ENCODE results near the gene UBE2R2. TPM values are rescaled to one million over a fixed set of nuclear protein-coding genes. Genes with fewer than 3 reads are reported as not detected.

The UBE2R2 gene
- polyA plus RNA-seq, 1 donor from 2014 or later = 45.0 TPM

DNA sequence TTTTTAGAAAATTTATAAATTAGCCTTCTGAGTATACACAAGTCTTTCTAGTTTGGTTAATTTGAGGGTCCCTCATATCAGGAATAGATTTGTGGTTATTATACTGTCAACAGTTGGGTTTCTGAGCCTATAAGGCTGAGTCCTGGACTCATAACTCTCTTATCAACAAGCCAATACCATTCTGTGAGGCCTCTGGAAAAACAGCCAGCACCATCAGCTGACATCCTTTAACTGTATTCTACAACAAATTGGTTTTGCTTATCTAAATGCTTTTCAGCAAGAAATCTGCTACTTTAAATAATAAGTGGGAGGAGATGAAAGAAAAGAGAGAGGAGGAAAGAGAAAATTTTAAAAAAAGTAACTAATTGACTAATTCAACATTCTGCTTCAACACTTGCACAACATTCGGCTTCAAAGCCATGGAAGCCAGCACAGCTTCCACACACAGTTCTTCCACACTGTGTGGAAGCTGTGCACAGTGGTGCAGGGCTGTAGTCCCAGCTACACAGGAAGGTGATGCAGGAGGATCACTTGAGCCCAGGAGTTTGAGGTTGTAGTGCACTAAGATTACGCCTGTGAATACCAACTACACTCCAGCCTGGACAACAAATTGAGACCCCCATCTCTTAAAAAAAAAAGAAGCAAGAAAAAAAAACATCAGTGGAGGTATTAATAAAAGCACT is 147.3 kb downstream of the UBE2R2 start:
- H3K27me3 ChIP-seq (ENCODE audit: insufficient read depth, low read depth, low read length) = no peaks in the 10 kb centered on the region
- H3F3A ChIP-seq (ENCODE audit: insufficient read depth, low read length, poor library complexity, severe bottlenecking) = no peaks in the 10 kb centered on the region
- H3K9me3 ChIP-seq (ENCODE audit: low read length) = no peaks in the 10 kb centered on the region
- H3K4me2 ChIP-seq (ENCODE audit: low read length) = no peak overlapping the region
- H2AFZ ChIP-seq (ENCODE audit: low read depth, low read length) = no peak overlapping the region
- no peaks in the 10 kb centered on the region for H3K79me2 ChIP-seq (replicated peaks; ENCODE audit: insufficient read depth, low read length)
- no peak overlapping the region for H3K9ac ChIP-seq (ENCODE audit: low read length)
- H3K27ac ChIP-seq (ENCODE audit: low read length) = no peak overlapping the region
- TF ChIP-seq MXI1 (conservative IDR thresholded peaks at IDR 0.05; ENCODE audit: poor library complexity, severe bottlenecking) (no peak), EZH2 (IDR thresholded peaks at IDR 0.05; ENCODE audit: borderline replicate concordance, insufficient read depth, low read length, poor library complexity, severe bottlenecking) (no peak), RAD21 (conservative IDR thresholded peaks at IDR 0.05) (no peak), POLR2AphosphoS5 (IDR thresholded peaks at IDR 0.05) (no peak), EP300 (conservative IDR thresholded peaks at IDR 0.05; ENCODE audit: poor library complexity, severe bottlenecking) (no peak), SMC3 (conservative IDR thresholded peaks at IDR 0.05; ENCODE audit: poor library complexity) (no peak), TAF1 (IDR thresholded peaks at IDR 0.05; ENCODE audit: low read depth) (no peak)
- TF ChIP-seq, protein P1, sequence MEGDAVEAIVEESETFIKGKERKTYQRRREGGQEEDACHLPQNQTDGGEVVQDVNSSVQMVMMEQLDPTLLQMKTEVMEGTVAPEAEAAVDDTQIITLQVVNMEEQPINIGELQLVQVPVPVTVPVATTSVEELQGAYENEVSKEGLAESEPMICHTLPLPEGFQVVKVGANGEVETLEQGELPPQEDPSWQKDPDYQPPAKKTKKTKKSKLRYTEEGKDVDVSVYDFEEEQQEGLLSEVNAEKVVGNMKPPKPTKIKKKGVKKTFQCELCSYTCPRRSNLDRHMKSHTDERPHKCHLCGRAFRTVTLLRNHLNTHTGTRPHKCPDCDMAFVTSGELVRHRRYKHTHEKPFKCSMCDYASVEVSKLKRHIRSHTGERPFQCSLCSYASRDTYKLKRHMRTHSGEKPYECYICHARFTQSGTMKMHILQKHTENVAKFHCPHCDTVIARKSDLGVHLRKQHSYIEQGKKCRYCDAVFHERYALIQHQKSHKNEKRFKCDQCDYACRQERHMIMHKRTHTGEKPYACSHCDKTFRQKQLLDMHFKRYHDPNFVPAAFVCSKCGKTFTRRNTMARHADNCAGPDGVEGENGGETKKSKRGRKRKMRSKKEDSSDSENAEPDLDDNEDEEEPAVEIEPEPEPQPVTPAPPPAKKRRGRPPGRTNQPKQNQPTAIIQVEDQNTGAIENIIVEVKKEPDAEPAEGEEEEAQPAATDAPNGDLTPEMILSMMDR (IDR thresholded peaks at IDR 0.05; ENCODE audit: poor library complexity, severe bottlenecking) = no peak
- TF ChIP-seq, protein P2, sequence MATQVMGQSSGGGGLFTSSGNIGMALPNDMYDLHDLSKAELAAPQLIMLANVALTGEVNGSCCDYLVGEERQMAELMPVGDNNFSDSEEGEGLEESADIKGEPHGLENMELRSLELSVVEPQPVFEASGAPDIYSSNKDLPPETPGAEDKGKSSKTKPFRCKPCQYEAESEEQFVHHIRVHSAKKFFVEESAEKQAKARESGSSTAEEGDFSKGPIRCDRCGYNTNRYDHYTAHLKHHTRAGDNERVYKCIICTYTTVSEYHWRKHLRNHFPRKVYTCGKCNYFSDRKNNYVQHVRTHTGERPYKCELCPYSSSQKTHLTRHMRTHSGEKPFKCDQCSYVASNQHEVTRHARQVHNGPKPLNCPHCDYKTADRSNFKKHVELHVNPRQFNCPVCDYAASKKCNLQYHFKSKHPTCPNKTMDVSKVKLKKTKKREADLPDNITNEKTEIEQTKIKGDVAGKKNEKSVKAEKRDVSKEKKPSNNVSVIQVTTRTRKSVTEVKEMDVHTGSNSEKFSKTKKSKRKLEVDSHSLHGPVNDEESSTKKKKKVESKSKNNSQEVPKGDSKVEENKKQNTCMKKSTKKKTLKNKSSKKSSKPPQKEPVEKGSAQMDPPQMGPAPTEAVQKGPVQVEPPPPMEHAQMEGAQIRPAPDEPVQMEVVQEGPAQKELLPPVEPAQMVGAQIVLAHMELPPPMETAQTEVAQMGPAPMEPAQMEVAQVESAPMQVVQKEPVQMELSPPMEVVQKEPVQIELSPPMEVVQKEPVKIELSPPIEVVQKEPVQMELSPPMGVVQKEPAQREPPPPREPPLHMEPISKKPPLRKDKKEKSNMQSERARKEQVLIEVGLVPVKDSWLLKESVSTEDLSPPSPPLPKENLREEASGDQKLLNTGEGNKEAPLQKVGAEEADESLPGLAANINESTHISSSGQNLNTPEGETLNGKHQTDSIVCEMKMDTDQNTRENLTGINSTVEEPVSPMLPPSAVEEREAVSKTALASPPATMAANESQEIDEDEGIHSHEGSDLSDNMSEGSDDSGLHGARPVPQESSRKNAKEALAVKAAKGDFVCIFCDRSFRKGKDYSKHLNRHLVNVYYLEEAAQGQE (IDR thresholded peaks at IDR 0.05; ENCODE audit: borderline replicate concordance) = no peak
- no peaks in the 10 kb centered on the region for H4K20me1 ChIP-seq (ENCODE audit: insufficient read depth)
- no peaks in the 10 kb centered on the region for H3K9me2 ChIP-seq (ENCODE audit: insufficient read depth, low read length)
- H3K4me3 ChIP-seq (ENCODE audit: low read length) = no peak overlapping the region
- no peaks in the 10 kb centered on the region for H3K36me3 ChIP-seq (ENCODE audit: insufficient read depth, low read length)

Small RNA genes lying within 50 kb of the gene (small RNA-seq; reads per million reads assigned to genes)
- gene RF00019 = 0 to 1.2 (median 0) reads per million in 3 experiments
- gene RNU4ATAC11P = 0 to 0.16 (median 0.03) reads per million in 3 experiments
- gene SNORD121A = 74.0 to 148 (median 96.5) reads per million in 3 experiments
- gene SNORD121B = 0 reads per million in 3 experiments

Other genes with a start within 250 kb of the UBE2R2 start
- not detected in 2 replicates for gene PRSS3, start 21.6 kb upstream of the UBE2R2 start, polyA plus RNA-seq
- 9.1 and 9.2 TPM in 2 replicates for gene UBAP2, start 231.7 kb downstream of the UBE2R2 start, polyA plus RNA-seq

Measured in neural cell (in vitro differentiated cells).